Thyroid gland (tissue), 4 donors: ENCODE data around the gene INPP4A. TPM values are rescaled to one million over a fixed set of nuclear protein-coding genes. Genes with fewer than 3 reads are reported as not detected.
"Not testable (repeated sequence)": the region's sequence is repeated elsewhere in the genome, so short reads cannot be mapped to it uniquely, and the experiment has no call there.

ENCODE experiments used
- DNase-seq, 2 donors: peaks; one replicate each; pipeline ENCODE4 v3.0.0-alpha.2; 2019
- H3K27ac ChIP-seq, 3 donors: fragments of 200-600 bp; sonication (generic); 1 replicate in 2 of 3; 2 replicates in 1 of 3; pipeline ENCODE4 v1.5.1; 2016 to 2019; ENCODE audit warnings: mild to moderate bottlenecking in 1 of 3, moderate library complexity in 1 of 3
- H3K27me3 ChIP-seq: fragments of 200-600 bp; sonication (generic); one replicate; pipeline ENCODE4 v1.5.1; 2019
- H3K36me3 ChIP-seq, 2 donors: fragments of 200-600 bp; sonication (generic); one replicate each; pipeline ENCODE4 v1.5.1; 2016 to 2019
- H3K4me1 ChIP-seq, 2 donors: fragments of 200-600 bp; sonication (generic); one replicate each; pipeline ENCODE4 v1.5.1; 2017 to 2019
- H3K4me3 ChIP-seq, 3 donors: fragments of 200-600 bp; sonication (generic); replicated peaks in 1 of 3; 1 replicate in 2 of 3; 2 replicates in 1 of 3; pipeline ENCODE4 v1.5.1; 2016; ENCODE audit warnings: mild to moderate bottlenecking in 1 of 3
- H3K9me3 ChIP-seq: fragments of 200-600 bp; sonication (generic); one replicate; pipeline ENCODE4 v1.5.1; 2017
- POLR2A ChIP-seq, 2 donors: fragments of 450-650 bp; IDR thresholded peaks; one replicate each; pipeline ENCODE4 v1.6.1; 2017; ENCODE audit warnings: antibody characterized with exemption in 2 of 2, mild to moderate bottlenecking in 2 of 2, moderate library complexity in 1 of 2
- WGBS, 2 donors: methylation state at CpG; one replicate each; pipeline ENCODE4 v1.1.5; 2017; 5-methylcytosine and 5-hydroxymethylcytosine counted together
- intact Hi-C: fragments of 100-400 bp; cut with DNase I; formaldehyde crosslinking; loops from one replicate; pipeline ENCODE4 v1.15.1; 2023
- total RNA-seq, 4 donors: library from RNA; depleted of rRNA; stranded (reverse); fragments of >200 nt; gene quantifications; one replicate each; pipeline ENCODE4 v1.2.3, GENCODE V29; 2016
- TF ChIP-seq, protein P1 (sequence below), 6 experiments: fragments of 200-600 bp in 3 of 6; fragments of 450-650 bp in 3 of 6; sonication (generic) in 3 of 6; IDR thresholded peaks; one replicate each; pipeline ENCODE4 v1.5.1; 2016 to 2019; ENCODE audit warnings: antibody characterized with exemption in 6 of 6, mild to moderate bottlenecking in 2 of 6, inconsistent platforms in 1 of 6, moderate library complexity in 1 of 6

The INPP4A gene
- total RNA-seq, 4 donors from 2014 or later = 18.9 to 24.9 (median 23.8) TPM

DNA sequence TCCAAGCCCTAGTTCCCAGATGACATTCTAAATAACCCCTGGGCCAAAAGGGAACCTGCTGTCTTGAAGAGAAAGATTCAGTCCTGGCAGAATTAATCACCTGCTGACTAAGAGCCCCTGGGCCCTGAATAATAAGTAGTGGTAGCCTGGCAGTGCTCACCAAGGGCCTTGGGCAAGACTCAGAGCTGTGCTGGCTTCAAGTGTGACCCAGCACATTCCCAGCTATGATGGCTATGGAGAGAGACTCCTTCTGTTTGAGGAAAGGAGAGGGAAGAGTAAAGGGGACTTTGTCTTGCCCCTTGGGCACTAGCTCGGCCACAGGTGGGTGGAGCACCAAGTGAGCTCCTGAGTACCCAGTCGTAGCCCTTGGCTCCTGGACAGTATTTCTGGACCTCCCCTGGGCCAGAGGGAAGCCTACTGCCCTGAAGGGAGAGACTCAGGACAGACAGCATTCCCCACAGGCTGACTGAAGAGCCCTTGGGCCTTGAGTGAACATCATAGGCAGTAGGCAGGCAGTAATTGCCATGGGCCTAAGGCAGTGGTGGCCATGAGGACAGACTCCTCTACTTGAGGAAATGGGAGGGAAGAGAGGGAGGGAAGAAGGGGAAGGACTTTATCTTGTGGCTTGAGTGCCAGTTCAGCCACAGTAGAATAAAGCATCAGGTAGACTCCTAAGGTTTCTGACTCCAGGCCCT, 40.0 kb upstream of the INPP4A start:
- 76 to 83% methylated on average over 2 of the region's 2 CpGs for WGBS, 2 donors
- no peak overlapping the region for H3K27ac ChIP-seq
- intact Hi-C loops = no loop called here
- no peak overlapping the region for H3K4me3 ChIP-seq
- H3K36me3 ChIP-seq = no peaks in the 10 kb centered on the region
- H3K4me1 ChIP-seq = no peaks in the 10 kb centered on the region
- TF ChIP-seq, protein P1, sequence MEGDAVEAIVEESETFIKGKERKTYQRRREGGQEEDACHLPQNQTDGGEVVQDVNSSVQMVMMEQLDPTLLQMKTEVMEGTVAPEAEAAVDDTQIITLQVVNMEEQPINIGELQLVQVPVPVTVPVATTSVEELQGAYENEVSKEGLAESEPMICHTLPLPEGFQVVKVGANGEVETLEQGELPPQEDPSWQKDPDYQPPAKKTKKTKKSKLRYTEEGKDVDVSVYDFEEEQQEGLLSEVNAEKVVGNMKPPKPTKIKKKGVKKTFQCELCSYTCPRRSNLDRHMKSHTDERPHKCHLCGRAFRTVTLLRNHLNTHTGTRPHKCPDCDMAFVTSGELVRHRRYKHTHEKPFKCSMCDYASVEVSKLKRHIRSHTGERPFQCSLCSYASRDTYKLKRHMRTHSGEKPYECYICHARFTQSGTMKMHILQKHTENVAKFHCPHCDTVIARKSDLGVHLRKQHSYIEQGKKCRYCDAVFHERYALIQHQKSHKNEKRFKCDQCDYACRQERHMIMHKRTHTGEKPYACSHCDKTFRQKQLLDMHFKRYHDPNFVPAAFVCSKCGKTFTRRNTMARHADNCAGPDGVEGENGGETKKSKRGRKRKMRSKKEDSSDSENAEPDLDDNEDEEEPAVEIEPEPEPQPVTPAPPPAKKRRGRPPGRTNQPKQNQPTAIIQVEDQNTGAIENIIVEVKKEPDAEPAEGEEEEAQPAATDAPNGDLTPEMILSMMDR (IDR thresholded peaks at IDR 0.05) = no peak
- TF ChIP-seq POLR2A (IDR thresholded peaks at IDR 0.05) = no peak
- H3K9me3 ChIP-seq = no peaks in the 10 kb centered on the region
- H3K27me3 ChIP-seq = no peaks in the 10 kb centered on the region
- DNase-seq = no peak

DNA sequence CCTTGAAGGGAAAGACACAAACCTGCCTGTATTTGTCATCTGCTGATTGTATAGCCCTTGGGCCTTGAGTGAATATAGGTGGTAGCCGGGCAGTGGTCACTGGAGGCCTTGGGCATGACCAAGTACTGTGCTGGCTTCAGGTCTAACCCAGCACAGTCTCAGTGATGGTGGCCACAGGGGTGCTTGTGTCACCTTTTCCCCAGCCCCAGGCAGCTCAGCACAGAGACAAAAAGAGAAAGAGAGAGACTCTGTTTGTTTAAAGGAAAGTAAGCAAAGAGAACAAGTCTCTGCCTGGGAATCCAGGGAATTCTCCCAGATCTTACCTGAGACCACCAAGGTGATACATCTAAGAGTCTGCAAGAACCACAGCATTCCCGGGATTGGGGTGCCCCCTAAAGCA, 39.4 kb upstream of the INPP4A start:
- intact Hi-C loops = no loop called here
- no peaks in the 10 kb centered on the region for H3K36me3 ChIP-seq
- no peak for DNase-seq
- H3K27ac ChIP-seq = no peak overlapping the region
- no peaks in the 10 kb centered on the region for H3K27me3 ChIP-seq
- no peak overlapping the region for H3K4me3 ChIP-seq
- no peak for TF ChIP-seq POLR2A (IDR thresholded peaks at IDR 0.05)
- TF ChIP-seq, protein P1 (IDR thresholded peaks at IDR 0.05) = no peak
- no peaks in the 10 kb centered on the region for H3K4me1 ChIP-seq
- H3K9me3 ChIP-seq = no peaks in the 10 kb centered on the region
- WGBS, 2 donors = 72 to 73% methylated on average over 1 to 2 of the region's 2 CpGs

DNA sequence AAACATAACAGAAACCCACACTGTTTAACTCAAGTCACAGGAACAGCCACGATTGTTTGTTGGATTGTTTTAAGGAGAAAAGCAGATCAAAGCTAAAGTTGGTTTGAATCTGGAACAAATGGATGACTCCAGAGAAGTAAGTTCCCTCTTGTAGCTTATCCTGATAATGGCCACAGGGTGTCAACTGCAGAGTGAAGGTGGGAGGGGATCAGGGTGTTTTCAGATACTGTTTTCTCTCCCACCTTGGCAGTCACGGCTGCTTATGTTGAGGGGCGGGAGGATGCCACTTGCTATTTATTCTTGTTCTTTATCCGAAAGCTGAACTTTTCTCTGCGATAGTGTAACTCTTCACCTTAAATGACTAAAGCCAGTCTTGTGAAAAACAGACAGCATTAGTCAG, 36.5 kb upstream of the INPP4A start:
- H3K27ac ChIP-seq = no peak overlapping the region
- DNase-seq = no peak
- H3K4me1 ChIP-seq = no peaks in the 10 kb centered on the region
- intact Hi-C loops = no loop called here
- H3K9me3 ChIP-seq = no peaks in the 10 kb centered on the region
- no peak for TF ChIP-seq POLR2A (IDR thresholded peaks at IDR 0.05)
- TF ChIP-seq, protein P1 (IDR thresholded peaks at IDR 0.05) = no peak
- WGBS, 2 donors = 81 to 82% methylated on average over 5 of the region's 5 CpGs
- no peaks in the 10 kb centered on the region for H3K36me3 ChIP-seq
- no peak overlapping the region for H3K4me3 ChIP-seq
- H3K27me3 ChIP-seq = no peaks in the 10 kb centered on the region

DNA sequence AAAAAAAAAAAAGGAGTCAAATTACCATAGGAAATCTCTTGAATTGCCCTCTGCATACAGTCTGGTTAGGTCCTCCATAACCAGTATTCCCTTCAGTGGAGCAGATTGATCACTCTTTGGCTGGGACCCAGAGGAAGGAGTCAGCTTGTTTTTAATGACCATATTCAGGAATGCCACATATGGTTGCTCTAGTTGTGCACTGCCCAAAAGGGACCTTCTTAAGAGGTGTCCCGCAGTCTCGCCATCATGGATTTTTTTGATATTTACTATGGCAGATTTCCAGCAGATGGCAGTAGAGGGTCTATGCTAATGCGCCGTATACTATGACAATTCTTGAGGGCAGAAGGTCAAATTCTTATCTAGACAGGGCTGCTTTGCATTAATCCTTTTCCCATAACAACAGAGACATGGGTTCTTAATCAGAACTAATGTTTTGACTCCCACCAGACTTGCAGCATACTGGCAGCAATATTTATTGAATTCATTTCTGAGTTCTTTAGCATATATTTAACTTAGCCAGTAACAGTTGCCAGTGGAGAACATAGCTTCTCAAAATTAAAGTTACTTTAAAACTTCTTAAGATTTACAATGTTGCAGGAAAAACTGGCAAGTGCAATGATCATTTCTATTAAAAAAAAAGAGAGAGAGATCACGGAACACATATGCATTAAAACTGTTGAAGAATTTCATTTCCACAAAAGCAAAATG, 31.8 kb upstream of the INPP4A start:
- H3K4me1 ChIP-seq = no peaks in the 10 kb centered on the region
- no peaks in the 10 kb centered on the region for H3K9me3 ChIP-seq
- no peaks in the 10 kb centered on the region for H3K27me3 ChIP-seq
- TF ChIP-seq POLR2A (IDR thresholded peaks at IDR 0.05) = no peak
- TF ChIP-seq, protein P1 (IDR thresholded peaks at IDR 0.05) = peak in 4 of 6 experiments; percentile 48 to 62 (median 52)
- H3K36me3 ChIP-seq = no peaks in the 10 kb centered on the region
- no peak overlapping the region for H3K4me3 ChIP-seq
- 45 to 46% methylated on average over 5 of the region's 5 CpGs for WGBS, 2 donors
- no peak overlapping the region for H3K27ac ChIP-seq
- DNase-seq = peak; percentile 13 to 14
- intact Hi-C loops = loop anchor here (10.0 kb wide), 1 partner anchor 162 kb away; no protein-coding TSS in a partner anchor

DNA sequence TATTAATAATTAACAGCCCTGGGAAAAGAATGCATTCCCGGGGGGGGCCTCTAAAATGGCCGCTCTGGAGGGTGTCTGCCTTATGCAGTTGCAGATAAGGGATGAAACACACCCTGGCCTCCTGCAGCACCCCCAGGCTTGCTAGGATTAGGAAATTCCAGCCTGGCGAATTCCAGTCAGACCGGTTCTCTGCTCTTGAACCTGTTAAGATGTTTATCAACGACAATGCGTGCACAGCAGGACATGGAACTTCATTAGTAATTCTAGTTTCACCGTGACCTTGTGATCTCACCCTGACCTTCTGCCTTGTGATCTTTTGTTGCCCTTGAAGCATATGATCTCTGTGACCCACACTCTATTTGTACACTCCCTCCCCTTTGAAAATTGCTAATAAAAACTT, 30.4 kb upstream of the INPP4A start:
- not testable (repeated sequence) for H3K9me3 ChIP-seq, H3K4me1 ChIP-seq, H3K36me3 ChIP-seq, DNase-seq, H3K27me3 ChIP-seq, H3K27ac ChIP-seq, H3K4me3 ChIP-seq
- 80 to 85% methylated on average over 7 of the region's 7 CpGs for WGBS, 2 donors
- intact Hi-C loops = loop anchor here (10.0 kb wide), 1 partner anchor 161 kb away; no protein-coding TSS in a partner anchor

DNA sequence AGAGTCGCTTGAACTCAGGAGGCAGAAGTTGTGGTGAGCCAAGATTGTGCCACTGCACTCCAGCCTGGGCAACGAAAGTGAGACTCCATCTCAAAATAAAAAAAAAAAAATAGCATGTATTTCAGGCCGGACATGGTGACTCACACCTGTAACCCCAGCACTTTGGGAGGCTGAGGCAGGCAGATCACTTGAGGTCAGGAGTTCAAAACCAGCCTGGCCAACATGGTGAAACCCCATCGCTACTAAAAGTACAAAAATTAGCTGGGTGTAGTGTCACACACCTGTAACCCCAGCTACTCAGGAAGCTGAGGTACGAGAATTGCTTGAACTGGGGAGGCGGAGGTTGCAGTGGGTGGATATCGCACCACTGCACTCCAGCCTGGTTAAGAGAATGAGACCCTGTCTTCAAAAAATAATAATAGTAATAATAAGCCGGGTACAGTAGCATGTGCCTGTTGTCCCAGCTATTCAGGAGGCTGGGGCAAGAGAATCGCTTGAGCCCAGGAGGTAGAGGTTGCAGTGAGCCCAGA, 28.9 kb upstream of the INPP4A start:
- H3K9me3 ChIP-seq, H3K36me3 ChIP-seq, H3K27ac ChIP-seq, H3K4me1 ChIP-seq, H3K27me3 ChIP-seq, DNase-seq, H3K4me3 ChIP-seq: not testable (repeated sequence)
- intact Hi-C loops = loop anchor here (10.0 kb wide), 1 partner anchor 159 kb away; no protein-coding TSS in a partner anchor
- 95 to 99% methylated on average over 9 of the region's 9 CpGs for WGBS, 2 donors
